Right hindlimb (tissue), 1 donor: ENCODE data around the gene SSH3.

Experiments
- DNase-seq: peaks from one replicate; pipeline ENCODE4 v3.0.0-alpha.2; 2018

The SSH3 gene

GRCh38 chr11:67298786-67299185 is 4.5 kb upstream of the SSH3 start:
- DNase-seq: no peak

- no peak for DNase-seq
These were observed 3.7 kb upstream of the SSH3 start for GRCh38 chr11:67299471-67300191.

- no peak for DNase-seq
These were observed 3.0 kb upstream of the SSH3 start for GRCh38 chr11:67300256-67300755.

GRCh38 chr11:67300756-67301312 is 2.5 kb upstream of the SSH3 start:
- peak; percentile 20 for DNase-seq

- DNase-seq: peak; percentile 36
These were observed 1.9 kb upstream of the SSH3 start for GRCh38 chr11:67301313-67301921.

GRCh38 chr11:67301951-67302516 is 1.3 kb upstream of the SSH3 start:
- peak; percentile 77 for DNase-seq

- peak; percentile 40 for DNase-seq
These were observed 679 bp upstream of the SSH3 start for GRCh38 chr11:67302571-67303131.

- no peak for DNase-seq
These were observed 593 bp downstream of the SSH3 start for GRCh38 chr11:67303835-67304411.

- no peak for DNase-seq
These were observed 1.3 kb downstream of the SSH3 start for GRCh38 chr11:67304511-67305113.

GRCh38 chr11:67306769-67307544 is 3.6 kb downstream of the SSH3 start:
- DNase-seq: no peak

- no peak for DNase-seq
These were observed 4.2 kb downstream of the SSH3 start for GRCh38 chr11:67307545-67308001.

- no peak for DNase-seq
These were observed 4.9 kb downstream of the SSH3 start for GRCh38 chr11:67308031-67308866.

GRCh38 chr11:67309166-67309565 is 5.8 kb downstream of the SSH3 start:
- no peak for DNase-seq

- no peak for DNase-seq
These were observed 6.3 kb downstream of the SSH3 start for GRCh38 chr11:67309661-67310061.

- no peak for DNase-seq
These were observed 7.1 kb downstream of the SSH3 start for GRCh38 chr11:67310246-67311050.

GRCh38 chr11:67311051-67311555 is 7.8 kb downstream of the SSH3 start:
- no peak for DNase-seq

- DNase-seq: no peak
These were observed 8.3 kb downstream of the SSH3 start for GRCh38 chr11:67311556-67312082.

GRCh38 chr11:67312187-67313021 is 9.1 kb downstream of the SSH3 start:
- DNase-seq: no peak
